HG02943 (cell line): ENCODE results near the gene ZCCHC14.

Source experiments
- ATAC-seq: cut with Tn5 transposase; IDR thresholded peaks from one replicate; pipeline ENCODE4 v1.9.1; 2021; ENCODE audit warnings: mild to moderate bottlenecking, low read depth, moderate library complexity; ENCODE audit not compliant: unreplicated experiment

ZCCHC14 gene

GRCh38 chr16:87414251-87414680, 78.6 kb downstream of the ZCCHC14 start:
- no peak for ATAC-seq

GRCh38 chr16:87412996-87413421, 79.8 kb downstream of the ZCCHC14 start:
- no peak for ATAC-seq

GRCh38 chr16:87412371-87412995, 80.3 kb downstream of the ZCCHC14 start:
- ATAC-seq, result no peak

DNA sequence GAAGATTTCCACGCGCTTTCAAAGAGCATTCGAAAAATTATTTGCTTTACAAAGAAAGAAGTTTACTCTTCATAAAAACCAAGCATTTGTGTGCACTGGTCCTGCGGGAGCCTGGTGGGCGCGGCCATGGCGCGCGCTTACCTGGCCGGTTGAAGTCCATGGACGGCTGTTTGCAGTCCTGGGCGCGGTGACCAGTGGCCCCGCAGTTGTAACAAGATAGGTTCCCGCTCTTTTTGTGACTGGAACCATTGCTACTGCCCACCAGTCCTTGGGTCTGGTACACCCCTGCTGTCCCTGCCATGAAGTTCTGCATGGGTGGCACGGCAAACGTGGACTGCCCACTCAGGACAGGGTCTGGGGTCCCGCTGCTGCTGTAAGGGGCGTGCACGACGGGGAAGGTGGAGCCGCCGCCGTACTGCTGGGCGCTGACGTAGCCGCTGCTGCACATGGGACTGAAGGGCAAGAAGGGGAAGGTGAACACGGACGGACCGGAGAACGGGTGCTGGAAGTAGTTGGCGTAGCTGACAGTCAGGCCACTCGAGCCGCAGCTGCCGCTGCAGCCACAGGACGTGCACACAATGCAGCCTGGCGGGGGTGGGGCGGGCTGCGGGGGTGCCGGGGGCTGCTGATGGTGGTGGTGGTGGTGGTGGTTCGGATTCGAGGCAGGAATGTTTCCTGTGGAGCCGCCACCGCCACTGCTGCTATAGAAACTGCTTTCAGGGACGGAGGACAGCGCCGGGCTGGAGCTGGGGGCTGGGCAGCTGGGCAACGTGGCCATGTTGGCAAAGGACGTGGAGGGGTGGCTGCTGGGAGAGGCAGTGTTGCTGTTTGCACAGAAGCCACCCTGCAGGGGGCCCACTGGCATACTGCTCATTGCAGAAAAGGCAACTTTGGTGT, 81.2 kb downstream of the ZCCHC14 start:
- no peak for ATAC-seq

- no peak for ATAC-seq
These were observed 81.9 kb downstream of the ZCCHC14 start for GRCh38 chr16:87410968-87411367.

DNA sequence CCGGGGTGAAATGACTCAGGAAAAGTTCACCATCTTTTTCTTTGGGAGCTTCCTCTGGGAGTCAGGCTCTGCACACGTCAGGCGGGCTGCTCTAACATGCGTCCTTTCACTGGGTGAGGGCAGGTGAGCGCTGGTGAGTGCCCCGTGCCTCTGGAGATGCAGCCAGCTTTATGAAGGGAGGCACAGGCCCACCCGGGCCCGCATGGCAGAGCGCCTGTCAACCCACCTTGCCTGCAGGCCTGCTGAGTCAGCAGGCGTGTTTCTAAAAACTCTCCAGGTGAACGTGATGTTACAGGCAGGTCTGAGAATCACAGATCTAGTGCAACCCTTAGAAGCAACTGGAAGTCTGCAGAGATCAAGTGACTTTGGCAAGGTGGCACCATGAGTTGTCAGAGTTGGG, 82.3 kb downstream of the ZCCHC14 start:
- ATAC-seq, result no peak

DNA sequence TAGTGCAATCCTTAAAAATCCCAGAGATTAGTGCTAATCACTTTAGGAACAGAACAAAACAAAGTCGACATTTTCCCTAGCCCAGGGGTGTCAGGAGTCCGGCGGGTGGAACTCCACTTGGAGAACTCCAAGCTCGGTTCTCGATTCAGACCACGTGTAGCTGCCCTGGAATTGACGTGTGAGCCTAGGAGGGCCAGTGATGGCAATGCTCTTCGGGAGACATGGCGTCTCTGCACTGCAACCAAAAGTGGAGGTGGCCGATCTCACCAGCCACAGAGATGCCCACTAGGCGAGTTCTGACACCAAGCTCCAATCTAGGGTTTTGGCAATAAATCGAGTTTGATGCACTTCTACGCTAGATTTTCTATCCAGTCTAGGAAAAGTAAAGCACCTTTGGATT, 83.0 kb downstream of the ZCCHC14 start:
- no peak for ATAC-seq

DNA sequence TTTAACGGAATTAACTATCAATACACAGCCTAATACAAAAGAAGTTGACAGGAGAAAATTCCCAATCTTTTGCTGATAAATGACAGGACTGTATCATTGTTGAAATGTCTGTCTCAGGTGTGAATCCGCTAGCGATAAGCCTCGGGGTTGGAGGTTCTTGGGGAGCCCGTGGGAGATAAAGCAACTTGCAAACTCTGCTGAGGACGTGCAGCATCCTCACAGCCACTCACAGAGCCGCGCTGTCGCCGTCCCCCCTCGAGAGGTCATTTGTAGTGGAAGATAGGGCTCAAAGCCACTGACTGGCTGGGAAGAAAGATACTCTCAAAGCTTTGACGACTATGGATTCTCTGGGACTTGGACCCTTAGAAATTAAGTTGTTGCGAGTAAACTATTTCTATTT, 83.7 kb downstream of the ZCCHC14 start:
- ATAC-seq, result no peak

- ATAC-seq, result no peak
These were observed 85.2 kb downstream of the ZCCHC14 start for GRCh38 chr16:87407511-87408112.

GRCh38 chr16:87406495-87407088, 86.2 kb downstream of the ZCCHC14 start:
- ATAC-seq, result no peak

DNA sequence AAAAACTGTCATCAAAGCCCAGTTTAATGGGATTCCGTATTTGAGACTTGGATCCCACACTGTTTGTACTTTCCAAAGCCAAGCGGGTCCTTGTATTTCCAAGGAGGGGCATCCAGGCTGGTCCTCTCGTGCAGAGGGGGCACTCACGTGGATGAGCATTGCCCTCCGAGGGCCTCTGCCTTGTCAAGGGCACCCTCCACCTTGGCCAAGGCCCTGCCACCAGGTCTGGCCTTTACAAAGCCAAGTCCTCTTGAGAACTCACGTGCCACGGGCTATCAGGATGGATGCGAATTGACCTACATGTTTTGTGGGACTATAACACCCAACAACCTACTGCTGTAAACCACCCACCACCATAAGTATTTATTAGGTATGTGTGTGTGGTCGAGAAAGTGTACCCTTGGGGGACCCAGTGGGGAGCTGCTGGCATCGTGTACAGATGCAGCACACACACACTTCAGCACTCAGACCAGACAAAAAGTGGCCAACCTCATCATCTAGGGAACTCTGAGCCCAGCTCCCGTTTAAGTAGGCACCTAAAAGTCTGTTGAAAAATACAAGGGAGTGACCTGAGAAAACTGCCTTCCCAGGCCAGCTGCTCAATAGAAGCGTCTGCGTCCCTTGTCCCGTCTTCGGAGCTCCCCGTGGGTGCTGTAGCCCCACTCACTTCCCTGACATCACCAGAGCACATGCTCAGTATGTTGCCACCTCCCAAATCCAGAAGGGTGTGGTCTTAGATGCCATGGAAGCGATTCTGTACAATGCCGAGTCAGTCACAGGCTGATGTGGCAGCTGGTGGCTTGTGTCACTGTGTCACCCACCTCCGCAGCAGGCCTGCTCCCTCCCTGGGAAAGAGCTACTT, 87.8 kb downstream of the ZCCHC14 start:
- no peak for ATAC-seq

GRCh38 chr16:87395181-87395842, 97.5 kb downstream of the ZCCHC14 start:
- ATAC-seq, result no peak

GRCh38 chr16:87393680-87394055, 99.2 kb downstream of the ZCCHC14 start:
- no peak for ATAC-seq

DNA sequence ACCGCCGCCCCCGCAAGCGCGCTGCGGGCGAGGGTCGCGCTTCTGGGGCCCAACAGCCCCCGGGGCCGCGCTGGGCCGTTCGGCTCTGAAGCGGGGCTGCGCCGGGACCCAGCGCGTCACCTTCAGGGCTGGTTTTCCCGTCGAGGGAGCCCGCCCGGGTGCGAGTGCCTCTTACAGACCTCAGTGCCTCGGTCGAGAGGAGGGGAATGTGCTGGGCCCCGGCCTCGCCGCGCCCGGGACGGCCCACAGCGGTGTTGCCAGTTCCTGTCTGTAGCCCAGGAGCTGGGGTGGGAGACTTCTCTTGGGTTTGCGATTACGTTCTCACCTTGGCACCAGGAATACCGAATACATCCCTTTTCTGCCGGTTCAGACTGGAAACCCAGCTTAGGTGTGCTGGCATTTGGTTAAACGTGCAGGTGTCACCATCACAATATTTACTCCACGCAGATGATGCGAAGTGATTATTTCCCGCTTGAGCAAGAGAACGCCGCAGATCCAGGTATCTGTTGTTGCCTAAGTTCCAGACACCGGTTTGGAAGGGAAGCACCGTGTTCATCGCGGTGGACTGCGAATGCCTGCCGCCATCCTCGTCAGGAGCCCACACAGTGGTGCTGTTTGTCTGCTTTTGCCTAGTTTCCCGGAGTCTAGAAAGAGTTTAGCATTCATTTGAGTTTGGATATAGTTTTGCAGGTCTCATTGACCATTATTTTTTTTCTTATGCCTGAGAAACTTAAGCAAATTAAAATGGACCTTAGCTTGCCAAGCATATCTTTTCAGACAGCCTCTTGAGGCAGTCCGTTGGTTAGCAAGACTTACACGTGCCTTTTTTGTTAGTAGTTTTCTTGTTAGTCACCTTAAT, 99.8 kb downstream of the ZCCHC14 start:
- no peak for ATAC-seq

- peak; percentile 58 for ATAC-seq
These were observed 100.6 kb downstream of the ZCCHC14 start, which contains the start of gene MAP1LC3B for GRCh38 chr16:87391950-87392820. TSS of gene MAP1LC3B (plus strand) at chr16:87392336. CDS start at chr16:87392428, 92 bp downstream.

- ATAC-seq, result peak; percentile 5
These were observed 101.4 kb downstream of the ZCCHC14 start for GRCh38 chr16:87391324-87391949.

DNA sequence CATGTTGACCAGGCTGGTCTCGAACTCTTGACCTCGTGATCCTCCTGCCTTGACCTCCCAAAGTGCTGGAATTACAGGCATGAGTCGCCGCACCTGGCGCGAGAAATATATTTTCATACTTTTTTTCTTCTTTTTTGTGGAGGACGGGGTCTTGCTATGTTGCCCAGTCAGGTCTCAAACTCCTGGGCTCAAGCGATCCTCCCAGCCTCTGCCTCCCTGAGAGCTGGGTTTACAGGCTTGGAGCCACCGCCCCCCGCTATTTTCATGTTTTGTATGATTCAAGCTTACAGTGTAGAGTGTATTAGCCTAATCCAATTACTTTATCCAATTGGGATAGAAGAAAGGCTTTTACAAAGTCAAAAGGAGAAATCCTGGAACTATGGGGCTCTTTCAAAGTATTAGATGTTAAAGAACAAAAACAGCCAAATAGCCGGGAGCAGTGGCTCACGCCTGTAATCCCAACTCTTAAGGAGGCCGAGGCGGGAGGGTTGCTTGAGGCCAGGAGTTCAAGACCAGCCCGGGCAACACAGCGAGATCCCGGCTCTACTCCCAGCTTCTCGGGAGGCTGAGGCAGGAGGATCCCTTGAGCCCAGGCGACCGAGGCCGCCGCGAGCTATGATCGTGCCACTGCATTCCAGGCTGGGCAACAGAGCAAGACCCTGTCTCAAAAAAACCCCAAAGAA, 102.0 kb downstream of the ZCCHC14 start:
- ATAC-seq, result no peak
